Keratinocyte (primary cell): ENCODE data around the gene ZNF823. TPM values are rescaled to one million over a fixed set of nuclear protein-coding genes. Genes with fewer than 3 reads are reported as not detected.

Source experiments
- DNase-seq: peaks from one replicate; pipeline ENCODE4 v3.0.0-alpha.2; 2011; ENCODE audit warnings: low read depth, missing footprints, low spot score
- FAIRE-seq: peaks from 2 replicates; lab custom pipeline; 2011; peaks lifted over from hg19 to GRCh38; lab: Jason Lieb, UNC
- H2AFZ ChIP-seq: 2 replicates; pipeline ENCODE4 v1.6.0; 2012; ENCODE audit warnings: low read length, control low read depth, inconsistent platforms; ENCODE audit not compliant: control insufficient read depth
- H3K27ac ChIP-seq: 2 replicates; pipeline ENCODE4 v1.5.1; 2011; ENCODE audit warnings: low read length; ENCODE audit not compliant: control insufficient read depth, insufficient read depth
- H3K27me3 ChIP-seq: 3 replicates; pipeline ENCODE4 v1.6.0; 2011; ENCODE audit warnings: low read length; ENCODE audit not compliant: control insufficient read depth, insufficient read depth; ENCODE audit errors: extremely low read depth
- H3K36me3 ChIP-seq, 2 experiments: 2 replicates in 1 of 2; 3 replicates in 1 of 2; pipeline ENCODE4 v1.5.1; 2011; ENCODE audit warnings: low read length in 2 of 2, mild to moderate bottlenecking in 1 of 2; ENCODE audit not compliant: control insufficient read depth in 2 of 2, insufficient read depth in 2 of 2; ENCODE audit errors: extremely low read depth in 1 of 2
- H3K4me1 ChIP-seq: 3 replicates; pipeline ENCODE4 v1.5.1; 2011; ENCODE audit warnings: low read length; ENCODE audit not compliant: control insufficient read depth, insufficient read depth; ENCODE audit errors: extremely low read depth
- H3K4me2 ChIP-seq: 3 replicates; pipeline ENCODE4 v1.6.0; 2011; ENCODE audit warnings: low read depth, low read length; ENCODE audit not compliant: control insufficient read depth, insufficient read depth; ENCODE audit errors: extremely low read depth
- H3K4me3 ChIP-seq, 3 experiments: fragments of 200-600 bp in 1 of 3; sonication (generic) in 1 of 3; 2 replicates in 2 of 3; 3 replicates in 1 of 3; pipeline ENCODE4 v1.5.1; 2011 to 2016; ENCODE audit warnings: low read length in 3 of 3, mild to moderate bottlenecking in 3 of 3, control low read depth in 2 of 3, inconsistent platforms in 1 of 3, low read depth in 1 of 3, mixed read lengths in 1 of 3, mixed run types in 1 of 3, moderate library complexity in 1 of 3; ENCODE audit not compliant: control insufficient read depth in 2 of 3, insufficient read depth in 2 of 3; ENCODE audit errors: extremely low read depth in 1 of 3
- H3K79me2 ChIP-seq: 2 replicates; pipeline ENCODE4 v1.6.0; 2012; ENCODE audit warnings: low read length; ENCODE audit not compliant: control insufficient read depth, insufficient read depth
- H3K9ac ChIP-seq: 3 replicates; pipeline ENCODE4 v1.6.0; 2011; ENCODE audit warnings: low read length; ENCODE audit not compliant: control insufficient read depth, insufficient read depth; ENCODE audit errors: extremely low read depth
- H3K9me1 ChIP-seq: 3 replicates; pipeline ENCODE4 v1.6.0; 2011; ENCODE audit warnings: low read length; ENCODE audit not compliant: control insufficient read depth, insufficient read depth; ENCODE audit errors: extremely low read depth
- H3K9me3 ChIP-seq: 2 replicates; pipeline ENCODE4 v1.5.1; 2012; ENCODE audit warnings: low read depth, low read length; ENCODE audit not compliant: control insufficient read depth
- H4K20me1 ChIP-seq: 3 replicates; pipeline ENCODE4 v1.6.0; 2011; ENCODE audit warnings: low read length; ENCODE audit not compliant: control insufficient read depth, insufficient read depth; ENCODE audit errors: extremely low read depth
- EZH2 ChIP-seq: IDR thresholded peaks from one replicate; pipeline ENCODE4 v1.6.1; 2012; ENCODE audit warnings: inconsistent platforms, mild to moderate bottlenecking, low read length, moderate library complexity
- dilution Hi-C: fragments of 300-500 bp; cut with MboI; formaldehyde crosslinking; loops from one replicate; pipeline ENCODE4 v1.7.0; 2020; ENCODE audit warnings: low sequenced_read_pairs; ENCODE audit not compliant: extremely low pct_ligation_motif_present
- polyA plus RNA-seq, 5 experiments: library from polyadenylated mRNA; depleted of rRNA in 3 of 5; stranded (reverse) in 3 of 5; stranded (forward) in 1 of 5; unstranded in 1 of 5; fragments of >200 nt; gene quantifications; 1 replicate in 1 of 5; 2 replicates in 3 of 5; 3 replicates in 1 of 5; pipeline versions ENCODE4 v1.2.1 to v1.2.3, GENCODE V29; 2011 to 2012; ENCODE audit warnings: missing spikeins in 2 of 5, low read depth in 1 of 5, low replicate concordance in 1 of 5
- TF ChIP-seq, protein P1 (sequence below), 3 experiments: IDR thresholded peaks in 1 of 3; conservative IDR thresholded peaks in 1 of 3; optimal IDR thresholded peaks in 1 of 3; 2 replicates in 2 of 3; 3 replicates in 1 of 3; pipeline versions ENCODE3 to v1.5.1; 2011; ENCODE audit warnings: low read length in 3 of 3, mild to moderate bottlenecking in 3 of 3, moderate library complexity in 2 of 3, control low read depth in 1 of 3, inconsistent platforms in 1 of 3; ENCODE audit not compliant: insufficient read depth in 2 of 3; ENCODE audit errors: extremely low read depth in 1 of 3

The ZNF823 gene
- polyA plus RNA-seq, 1 donor (not counting 4 experiments of a cell fraction or from before 2014, with no cell fraction given) = 6.3 TPM

DNA sequence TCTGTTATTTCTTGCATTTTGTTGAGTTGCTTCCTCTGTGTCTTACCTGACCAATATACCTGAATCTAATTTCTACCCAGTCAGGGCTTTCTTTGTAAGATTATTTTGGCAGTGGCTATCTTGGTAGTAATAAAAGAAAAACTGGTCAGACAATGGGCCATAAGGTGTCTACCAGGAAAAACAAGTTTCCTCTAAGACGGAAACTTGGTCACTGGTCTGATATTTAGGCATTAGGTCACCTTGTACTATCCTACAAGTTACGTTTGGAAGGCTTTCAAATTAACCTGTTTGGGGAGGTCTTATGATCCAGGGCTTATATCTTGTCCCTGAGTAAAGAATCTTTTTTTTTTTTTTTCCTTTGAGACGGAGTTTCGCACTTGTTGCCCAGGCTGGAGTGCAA lies 9.2 kb downstream of the ZNF823 start:
- Histone ChIP-seq H3K27ac (no peak overlapping the region), H3K4me2 (no peak overlapping the region), H3K9ac (no peak overlapping the region), H3K9me1 (no peaks in the 10 kb centered on the region), H2AFZ (no peak overlapping the region), H4K20me1 (no peaks in the 10 kb centered on the region), H3K9me3 (no peaks in the 10 kb centered on the region), H3K79me2 (peaks cover 35% of the 10 kb centered on the region), H3K27me3 (no peaks in the 10 kb centered on the region), H3K36me3 (peaks cover 2 to 6% of the 10 kb centered on the region in 2 experiments), H3K4me3 (no peak overlapping the region), H3K4me1 (no peaks in the 10 kb centered on the region)
- FAIRE-seq = no peak
- DNase-seq = no peak
- TF ChIP-seq EZH2 = no peak
- TF ChIP-seq, protein P1, sequence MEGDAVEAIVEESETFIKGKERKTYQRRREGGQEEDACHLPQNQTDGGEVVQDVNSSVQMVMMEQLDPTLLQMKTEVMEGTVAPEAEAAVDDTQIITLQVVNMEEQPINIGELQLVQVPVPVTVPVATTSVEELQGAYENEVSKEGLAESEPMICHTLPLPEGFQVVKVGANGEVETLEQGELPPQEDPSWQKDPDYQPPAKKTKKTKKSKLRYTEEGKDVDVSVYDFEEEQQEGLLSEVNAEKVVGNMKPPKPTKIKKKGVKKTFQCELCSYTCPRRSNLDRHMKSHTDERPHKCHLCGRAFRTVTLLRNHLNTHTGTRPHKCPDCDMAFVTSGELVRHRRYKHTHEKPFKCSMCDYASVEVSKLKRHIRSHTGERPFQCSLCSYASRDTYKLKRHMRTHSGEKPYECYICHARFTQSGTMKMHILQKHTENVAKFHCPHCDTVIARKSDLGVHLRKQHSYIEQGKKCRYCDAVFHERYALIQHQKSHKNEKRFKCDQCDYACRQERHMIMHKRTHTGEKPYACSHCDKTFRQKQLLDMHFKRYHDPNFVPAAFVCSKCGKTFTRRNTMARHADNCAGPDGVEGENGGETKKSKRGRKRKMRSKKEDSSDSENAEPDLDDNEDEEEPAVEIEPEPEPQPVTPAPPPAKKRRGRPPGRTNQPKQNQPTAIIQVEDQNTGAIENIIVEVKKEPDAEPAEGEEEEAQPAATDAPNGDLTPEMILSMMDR (optimal IDR thresholded peaks at IDR 0.05 in 1 of 3, IDR thresholded peaks at IDR 0.05 in 1 of 3, conservative IDR thresholded peaks at IDR 0.05 in 1 of 3; ENCODE audit: extremely low read depth in 1 of 3, insufficient read depth in 2 of 3, low read length in 3 of 3) = no peak
- dilution Hi-C loops = no loop called here

DNA sequence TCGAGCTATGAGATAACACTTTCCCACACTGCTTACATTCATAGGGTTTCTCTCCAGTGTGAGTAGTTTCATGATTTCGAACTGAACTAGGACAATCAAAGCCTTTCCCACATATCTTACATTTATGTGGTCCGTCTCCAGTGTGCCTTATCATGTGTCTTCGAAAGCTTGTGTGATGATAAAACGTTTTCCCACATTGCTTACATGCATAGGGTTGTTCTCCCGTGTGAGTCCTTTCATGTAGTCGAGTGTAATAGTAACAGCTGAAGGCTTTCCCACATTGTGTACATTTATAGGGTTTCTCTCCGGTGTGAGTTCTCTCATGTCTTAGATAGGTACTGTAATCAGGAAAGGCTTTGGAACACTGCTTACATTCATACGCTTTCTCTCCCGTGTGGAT lies 16.3 kb downstream of the ZNF823 start:
- DNase-seq (no peak), FAIRE-seq (no peak)
- peaks cover 27% of the 10 kb centered on the region for H3K9me3 ChIP-seq
- peaks cover 17 to 20% of the 10 kb centered on the region in 2 experiments for H3K36me3 ChIP-seq
- H3K79me2 ChIP-seq = peaks cover 2% of the 10 kb centered on the region
- dilution Hi-C loops = no loop called here
- no peak overlapping the region for H3K9ac ChIP-seq
- no peak overlapping the region for H3K4me2 ChIP-seq
- H3K4me1 ChIP-seq = no peaks in the 10 kb centered on the region
- no peaks in the 10 kb centered on the region for H3K27me3 ChIP-seq
- no peaks in the 10 kb centered on the region for H3K9me1 ChIP-seq
- no peak overlapping the region for H3K27ac ChIP-seq
- H2AFZ ChIP-seq = no peak overlapping the region
- TF ChIP-seq, protein P1 (optimal IDR thresholded peaks at IDR 0.05 in 1 of 3, IDR thresholded peaks at IDR 0.05 in 1 of 3, conservative IDR thresholded peaks at IDR 0.05 in 1 of 3; ENCODE audit: extremely low read depth in 1 of 3, insufficient read depth in 2 of 3, low read length in 3 of 3) = no peak
- TF ChIP-seq EZH2 = no peak
- H4K20me1 ChIP-seq = no peaks in the 10 kb centered on the region
- no peak overlapping the region for H3K4me3 ChIP-seq
